HG03196 (cell line): ENCODE results near the gene KCND2.
A peak's percentile ranks its signal among the peaks of the same experiment; 100 is the strongest.

ENCODE experiments used
- ATAC-seq: cut with Tn5 transposase; IDR thresholded peaks from one replicate; pipeline ENCODE4 v1.9.1; 2021; ENCODE audit not compliant: unreplicated experiment

The KCND2 gene

GRCh38 chr7:120405652-120406051 is 132.7 kb downstream of the KCND2 start:
- ATAC-seq = no peak

- ATAC-seq = no peak
Measured at GRCh38 chr7:120407010-120407409, 134.0 kb downstream of the KCND2 start.

- ATAC-seq = peak; percentile 52
Measured at GRCh38 chr7:120412139-120413050, 139.4 kb downstream of the KCND2 start.

- no peak for ATAC-seq
Measured at GRCh38 chr7:120413164-120413563, 140.2 kb downstream of the KCND2 start.

GRCh38 chr7:120417244-120417979 is 144.4 kb downstream of the KCND2 start:
- ATAC-seq = no peak

GRCh38 chr7:120421151-120421651 is 148.2 kb downstream of the KCND2 start:
- ATAC-seq = peak; percentile 93

GRCh38 chr7:120431016-120431415 is 158.0 kb downstream of the KCND2 start:
- ATAC-seq = no peak

- ATAC-seq = peak; percentile 55
Measured at GRCh38 chr7:120436487-120437060, 163.6 kb downstream of the KCND2 start.

- peak; percentile 92 for ATAC-seq
Measured at GRCh38 chr7:120441850-120442249, 168.9 kb downstream of the KCND2 start.

- peak; percentile 34 for ATAC-seq
Measured at GRCh38 chr7:120442838-120443237, 169.9 kb downstream of the KCND2 start.

GRCh38 chr7:120444650-120445049 is 171.7 kb downstream of the KCND2 start:
- no peak for ATAC-seq

GRCh38 chr7:120445276-120445675 is 172.3 kb downstream of the KCND2 start:
- ATAC-seq = no peak

- ATAC-seq = no peak
Measured at GRCh38 chr7:120452665-120453064, 179.7 kb downstream of the KCND2 start.

GRCh38 chr7:120456699-120457098 is 183.7 kb downstream of the KCND2 start:
- ATAC-seq = no peak

- no peak for ATAC-seq
Measured at GRCh38 chr7:120460949-120461348, 188.0 kb downstream of the KCND2 start.

- ATAC-seq = no peak
Measured at GRCh38 chr7:120462991-120463390, 190.0 kb downstream of the KCND2 start.

GRCh38 chr7:120464104-120464503 is 191.1 kb downstream of the KCND2 start:
- ATAC-seq = no peak

GRCh38 chr7:120467676-120468075 is 194.7 kb downstream of the KCND2 start:
- no peak for ATAC-seq

- no peak for ATAC-seq
Measured at GRCh38 chr7:120468611-120469010, 195.6 kb downstream of the KCND2 start.

GRCh38 chr7:120472892-120473291 is 199.9 kb downstream of the KCND2 start:
- no peak for ATAC-seq

- no peak for ATAC-seq
Measured at GRCh38 chr7:120473352-120473751, 200.4 kb downstream of the KCND2 start.
